Putamen (tissue), 1 donor: Measurements from ENCODE around the gene ZNF613.
"Not testable (repeated sequence)": the region's sequence is repeated elsewhere in the genome, so short reads cannot be mapped to it uniquely, and the experiment has no call there.

ENCODE experiments used
- DNase-seq: peaks from one replicate; pipeline ENCODE4 v3.0.0-alpha.2; 2016; ENCODE audit warnings: low spot score

The ZNF613 gene

GRCh38 chr19:51926784-51927741 is at the start of gene ZNF613:
ZNF613 (plus strand) TSS chr19:51927472; CDS start chr19:51936221, 8,749 bp downstream.
- DNase-seq = peak; percentile 93

DNA sequence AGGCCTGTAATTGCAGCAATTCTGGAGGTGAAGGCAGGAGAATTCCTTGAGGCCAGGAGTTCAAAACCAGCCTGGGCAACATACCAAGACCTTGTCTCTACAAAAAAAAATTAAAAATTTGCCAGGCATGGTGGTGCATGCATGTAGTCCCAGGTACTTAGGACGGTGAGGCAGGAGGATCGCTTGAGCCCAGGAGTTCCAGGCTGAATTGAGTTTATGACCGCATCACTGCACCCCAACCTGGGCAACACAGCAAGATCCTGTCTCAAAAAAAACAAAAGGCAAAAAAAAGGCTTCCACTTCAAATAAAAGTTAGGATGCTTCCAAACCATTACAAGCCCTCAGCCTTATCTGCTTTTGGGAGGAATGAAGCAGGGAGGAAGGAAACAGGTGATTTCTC is 44.8 kb upstream of the ZNF613 start:
- no peak for DNase-seq

- DNase-seq = no peak
These were observed 42.6 kb upstream of the ZNF613 start for GRCh38 chr19:51884713-51885112.

DNA sequence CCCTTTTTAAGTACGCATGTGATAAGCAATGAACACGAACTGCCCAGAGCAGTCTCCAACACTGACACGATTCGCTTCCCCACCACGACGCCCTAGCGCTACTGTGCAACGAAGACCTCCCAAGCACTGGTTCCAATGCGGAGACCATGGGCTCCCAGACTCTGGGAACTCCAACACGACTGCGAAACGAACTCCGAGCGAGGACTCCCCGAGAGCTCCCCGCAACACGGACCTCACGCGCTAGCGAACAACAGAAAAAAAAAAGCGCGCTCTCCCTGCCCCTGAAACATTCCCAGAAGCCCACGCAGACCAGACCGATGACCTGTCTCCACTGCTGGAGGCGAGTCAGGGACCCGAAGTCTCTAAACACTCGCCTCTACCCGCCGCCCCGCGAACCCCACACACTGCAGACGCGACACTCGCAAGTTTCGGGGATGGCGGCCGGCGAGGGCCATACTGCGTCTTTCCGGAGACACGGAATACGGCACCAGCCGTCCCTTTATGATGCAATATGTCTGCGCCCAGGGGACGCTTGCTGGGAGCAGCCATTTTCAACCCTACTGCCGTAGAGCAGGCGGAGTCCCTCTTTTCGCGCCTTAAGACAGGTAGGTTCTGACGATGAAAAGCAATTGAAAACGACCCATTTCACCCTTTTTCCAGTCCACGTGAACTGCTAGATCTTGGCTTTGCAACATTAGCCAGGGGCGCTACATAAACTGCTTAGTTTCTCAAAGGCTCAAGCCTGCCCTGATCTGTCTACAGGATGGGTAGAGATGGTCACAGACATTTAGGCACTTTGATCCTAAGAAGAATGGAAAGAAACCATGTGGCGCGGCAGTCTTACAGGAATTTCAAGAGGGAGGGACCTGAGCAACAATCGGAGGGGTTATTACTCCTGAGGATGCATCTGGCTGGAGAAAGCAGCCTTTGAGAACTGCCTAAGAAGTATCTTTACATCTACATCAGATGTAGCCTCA is 39.5 kb upstream of the ZNF613 start, which contains the start of gene ZNF577:
TSS of gene ZNF577 (minus strand) at position 430 of the 977 bp plus-strand sequence. CDS start 7,569 bp downstream, outside the sequence.
- peak; percentile 88 for DNase-seq

GRCh38 chr19:51889934-51890333 is 37.3 kb upstream of the ZNF613 start:
- no peak for DNase-seq

DNA sequence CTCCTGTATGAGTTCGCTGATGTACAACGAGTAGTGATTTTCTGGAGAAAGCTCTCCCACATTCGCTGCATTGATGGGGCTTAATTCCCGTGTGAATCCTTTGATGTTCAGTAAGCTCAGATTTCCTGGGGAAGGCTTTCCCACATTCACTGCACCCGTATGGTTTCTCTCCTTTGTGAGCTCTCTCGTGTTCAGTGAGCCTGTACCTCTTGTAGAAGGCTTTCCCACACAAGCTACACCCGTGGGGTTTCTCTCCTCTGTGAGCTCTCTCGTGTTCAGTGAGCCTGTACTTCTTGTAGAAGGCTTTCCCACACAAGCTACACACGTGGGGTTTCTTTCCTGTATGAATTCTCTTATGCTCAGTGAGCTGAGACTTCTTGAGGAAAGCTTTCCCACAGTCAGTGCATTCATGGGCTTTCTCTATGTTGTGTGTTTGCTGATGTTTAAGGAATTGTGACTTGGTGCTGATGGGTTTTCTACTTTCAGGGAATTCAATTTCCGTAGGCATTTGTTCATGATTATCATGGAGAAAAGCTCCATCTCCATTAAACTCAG is 36.0 kb upstream of the ZNF613 start:
- DNase-seq = no peak

GRCh38 chr19:51901860-51902259 is 25.4 kb upstream of the ZNF613 start:
- no peak for DNase-seq

DNA sequence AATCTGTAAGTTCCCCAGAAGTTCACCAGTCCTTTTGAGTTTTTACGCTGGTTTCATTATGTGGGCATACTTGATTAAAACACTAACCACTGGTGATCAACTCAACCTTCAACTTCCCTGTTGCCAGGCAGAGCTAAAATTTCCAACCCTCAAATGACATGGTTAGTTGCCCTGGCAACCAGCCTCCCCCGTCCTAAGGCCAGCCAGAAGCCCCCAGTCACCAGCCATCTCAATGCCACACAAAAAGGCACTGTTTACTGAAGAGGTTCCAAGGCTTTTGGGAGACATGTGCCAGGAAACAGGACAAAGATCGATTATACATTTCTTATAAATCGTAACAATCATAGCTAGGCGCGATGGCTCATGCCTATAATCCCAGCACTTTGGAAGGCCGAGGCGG is 24.1 kb upstream of the ZNF613 start:
- DNase-seq = peak; percentile 50

DNA sequence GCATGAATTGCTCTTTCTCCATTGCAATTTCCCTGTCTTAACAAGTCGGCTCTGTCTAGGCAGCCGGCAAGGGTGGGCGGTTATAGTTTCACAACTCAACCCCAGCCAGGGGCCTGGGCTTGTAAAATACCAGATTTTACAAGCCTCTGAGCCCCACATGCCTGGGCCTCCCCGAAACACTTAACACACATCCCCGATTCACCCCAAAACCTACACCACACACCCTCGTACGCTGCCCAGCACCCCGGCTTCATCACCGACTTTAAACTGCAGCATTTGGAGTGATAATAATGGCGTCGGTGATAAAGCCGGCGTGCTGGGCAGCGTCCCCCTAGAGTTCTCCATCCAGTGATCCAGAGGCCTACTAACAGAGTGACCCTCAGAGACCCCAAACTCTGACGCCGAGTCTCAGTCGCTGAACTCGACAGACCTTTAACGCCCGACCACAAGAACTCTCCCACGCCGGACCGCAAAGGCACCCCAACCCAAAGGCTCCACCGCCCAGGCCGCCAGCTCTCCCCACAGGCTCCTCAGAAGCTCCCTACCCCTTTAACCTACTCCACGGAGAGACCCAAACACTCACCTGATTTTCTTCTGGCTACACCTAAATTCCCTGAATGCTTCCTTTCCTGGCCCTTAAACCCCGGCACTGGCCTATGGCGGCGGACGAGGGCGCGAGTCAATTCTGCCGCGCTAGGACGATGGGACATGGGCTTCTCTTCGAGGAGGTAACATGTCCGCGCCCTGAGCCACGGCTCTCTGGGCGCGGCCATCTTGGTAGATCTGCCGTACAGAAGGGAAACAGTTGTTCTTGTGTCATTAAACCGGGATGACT is 22.7 kb upstream of the ZNF613 start, which contains the start of gene ZNF649:
TSS of gene ZNF649 (minus strand) at position 687 of the 835 bp plus-strand sequence. CDS start 4,910 bp downstream, outside the sequence.
- peak; percentile 88 for DNase-seq

DNA sequence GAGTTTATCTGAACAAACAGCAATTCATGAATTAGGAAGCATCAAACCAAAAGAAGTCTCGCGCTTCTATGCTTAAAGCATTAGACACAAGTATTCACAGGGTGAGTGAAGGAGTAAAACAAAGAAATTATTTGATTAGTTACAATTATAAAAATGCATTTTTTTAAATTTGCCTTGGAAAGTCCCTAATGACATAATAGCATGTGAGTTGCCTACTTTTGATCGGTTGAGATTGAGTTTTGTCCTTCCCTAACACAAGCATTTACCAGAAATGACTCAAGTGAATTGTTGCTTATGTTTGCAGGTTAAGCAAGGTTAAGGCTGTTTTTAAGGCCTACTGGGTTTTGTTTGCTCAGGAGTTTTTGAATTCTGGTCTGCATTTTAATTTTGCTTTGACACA is 22.1 kb upstream of the ZNF613 start:
- DNase-seq = no peak

DNA sequence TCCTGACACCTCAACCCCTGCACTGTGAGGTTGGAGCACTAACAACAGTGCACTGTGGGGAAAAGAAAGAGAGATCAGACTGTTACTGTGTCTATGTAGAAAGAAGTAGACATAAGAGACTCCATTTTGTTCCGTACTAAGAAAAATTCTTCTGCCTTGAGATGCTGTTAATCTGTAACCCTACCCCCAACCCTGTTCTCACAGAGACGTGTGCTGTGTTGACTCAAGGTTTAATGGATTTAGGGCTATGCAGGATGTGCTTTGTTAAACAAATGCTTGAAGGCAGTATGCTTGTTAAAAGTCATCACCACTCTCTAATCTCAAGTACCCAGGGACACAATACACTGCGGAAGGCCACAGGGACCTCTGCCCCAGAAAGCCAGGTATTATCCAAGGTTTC is 21.6 kb upstream of the ZNF613 start:
- DNase-seq = not testable (repeated sequence)

DNA sequence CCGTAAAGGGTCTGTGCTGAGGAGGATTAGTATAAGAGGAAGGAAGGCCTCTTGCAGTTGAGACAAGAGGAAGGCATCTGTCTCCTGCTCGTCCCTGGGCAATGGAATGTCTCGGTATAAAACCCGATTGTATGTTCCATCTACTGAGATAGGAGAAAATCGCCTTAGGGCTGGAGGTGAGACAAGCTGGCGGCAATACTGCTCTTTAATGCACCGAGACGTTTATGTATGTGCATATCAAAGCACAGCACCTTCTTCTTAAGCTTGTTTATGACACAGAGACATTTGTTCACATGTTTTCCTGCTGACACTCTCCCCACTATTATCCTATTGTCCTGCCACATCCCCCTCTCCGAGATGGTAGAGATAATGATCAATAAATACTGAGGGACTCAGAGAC is 21.2 kb upstream of the ZNF613 start:
- not testable (repeated sequence) for DNase-seq

- not testable (repeated sequence) for DNase-seq
These were observed 19.3 kb upstream of the ZNF613 start for GRCh38 chr19:51907981-51908380.

DNA sequence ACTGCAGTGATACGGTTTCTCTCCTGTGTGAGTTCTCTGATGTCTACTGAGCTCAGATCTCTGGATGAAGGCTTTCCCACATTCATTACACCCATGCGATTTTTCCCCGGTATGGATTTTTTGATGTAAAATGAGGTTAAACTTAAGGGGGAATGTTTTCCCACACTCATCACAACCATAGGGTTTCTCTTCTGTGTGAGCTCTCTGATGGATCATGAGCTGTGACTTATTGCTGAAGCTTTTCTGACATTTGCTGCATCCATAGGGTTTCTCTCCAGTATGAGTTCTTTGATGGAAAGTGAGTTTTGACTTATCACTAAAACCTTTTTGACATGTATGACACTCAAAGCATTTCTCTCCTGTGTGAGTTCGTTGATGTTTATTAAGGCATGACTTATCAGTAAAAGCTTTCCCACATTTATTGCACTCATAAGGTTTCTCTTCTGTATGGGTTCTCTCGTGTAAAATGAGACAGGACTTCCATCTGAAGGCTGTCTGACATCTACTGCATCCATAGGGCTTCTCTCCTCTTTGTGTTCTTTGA is 11.9 kb upstream of the ZNF613 start:
- DNase-seq = no peak

- DNase-seq = no peak
These were observed 11.1 kb upstream of the ZNF613 start for GRCh38 chr19:51916167-51916566.

DNA sequence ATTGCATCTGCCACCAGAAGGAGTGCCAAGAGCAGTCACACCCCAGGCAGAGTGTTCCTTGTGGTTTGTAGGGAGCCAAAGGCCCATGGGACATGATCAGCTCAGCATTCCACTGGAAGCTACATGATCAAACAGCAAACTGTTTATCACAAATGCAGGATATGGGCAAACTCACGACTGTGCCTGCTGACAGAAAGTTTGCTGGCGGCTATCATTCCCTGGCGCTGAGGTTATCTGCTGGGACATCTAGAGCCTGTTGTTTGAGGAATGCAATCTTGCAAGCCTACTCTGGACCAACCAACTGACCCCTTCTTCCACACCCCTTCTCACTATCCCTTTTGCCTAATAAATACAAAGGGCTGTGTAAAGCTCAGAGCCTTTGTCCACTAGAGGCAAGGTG is 7.7 kb upstream of the ZNF613 start:
- DNase-seq = no peak

DNA sequence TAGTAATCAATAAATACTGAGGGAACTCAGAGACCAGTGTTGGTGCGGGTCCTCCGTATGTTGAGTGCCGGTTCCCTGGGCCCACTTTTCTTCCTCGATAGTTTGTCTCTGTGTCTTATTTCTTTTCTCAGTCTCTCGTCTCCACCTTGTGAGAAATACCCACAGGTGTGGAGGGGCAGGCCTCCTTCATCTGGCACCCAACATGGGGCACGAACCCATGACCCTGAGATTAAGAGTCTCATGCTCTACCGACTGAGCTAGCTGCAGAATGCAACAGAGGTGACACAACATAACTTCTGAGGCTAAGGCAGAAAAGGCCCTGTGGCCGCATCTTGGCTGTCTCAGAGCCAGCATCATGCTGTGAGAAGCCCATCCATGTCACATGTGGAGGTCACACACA is 5.3 kb upstream of the ZNF613 start:
- DNase-seq = no peak

DNA sequence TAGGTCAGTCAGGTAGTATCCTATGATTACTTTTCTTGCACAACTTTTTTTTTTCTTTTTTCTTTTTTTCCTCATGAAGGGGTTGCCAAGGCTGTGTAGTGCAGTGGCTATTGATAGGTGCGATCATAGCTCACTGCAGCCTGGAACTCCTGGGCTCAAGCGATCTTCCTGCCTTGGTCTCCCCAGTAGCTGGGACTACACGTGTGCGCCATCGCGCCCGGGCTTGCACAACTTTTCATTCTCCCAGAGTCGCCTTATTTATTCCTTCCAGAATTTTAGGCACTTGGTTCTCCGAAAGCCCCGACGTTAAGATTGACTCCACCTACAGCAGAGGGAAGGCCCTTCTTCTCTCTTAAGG is 867 bp upstream of the ZNF613 start:
- no peak for DNase-seq

- no peak for DNase-seq
These were observed 587 bp downstream of the ZNF613 start for GRCh38 chr19:51927859-51928258.

- no peak for DNase-seq
These were observed 4.6 kb downstream of the ZNF613 start for GRCh38 chr19:51931921-51932320.

DNA sequence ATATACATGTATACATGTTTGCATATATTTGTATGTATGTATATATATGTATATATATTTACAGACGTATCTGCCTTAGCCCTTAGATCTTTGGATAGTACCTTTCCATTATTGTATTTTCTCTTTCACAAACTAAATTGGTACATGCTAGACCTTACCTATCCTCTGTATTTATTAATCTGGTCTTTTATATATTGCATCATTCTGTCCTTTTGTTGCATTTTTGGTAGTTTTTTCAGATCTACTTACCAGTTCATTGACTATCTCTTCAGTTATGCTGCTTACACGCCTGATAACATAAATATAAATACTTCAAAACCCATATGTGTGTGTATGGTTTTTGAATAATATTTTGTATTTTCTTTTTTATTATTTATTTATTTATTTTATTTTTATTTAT is 11.7 kb downstream of the ZNF613 start:
- DNase-seq = no peak
